H9 (cell line): ENCODE measurements around the gene BACE1-AS. TPM values are rescaled to one million over a fixed set of nuclear protein-coding genes. Genes with fewer than 3 reads are reported as not detected.

Source experiments
- DNase-seq: peaks from one replicate; pipeline ENCODE4 v3.0.0-alpha.2; 2017
- H2AFZ ChIP-seq: one replicate; pipeline ENCODE4 v1.6.1; 2013; ENCODE audit warnings: mild to moderate bottlenecking, low read length, control low read depth, moderate library complexity
- H2AK5ac ChIP-seq: 2 replicates; pipeline ENCODE4 v1.6.1; 2013; ENCODE audit warnings: low read length, control low read depth, mixed read lengths; ENCODE audit not compliant: insufficient read length
- H2BK120ac ChIP-seq: one replicate; pipeline ENCODE4 v1.6.1; 2013; ENCODE audit warnings: low read depth, mild to moderate bottlenecking, low read length, control low read depth, inconsistent platforms; ENCODE audit not compliant: poor library complexity, severe bottlenecking
- H2BK12ac ChIP-seq: 2 replicates; pipeline ENCODE4 v1.6.1; 2013; ENCODE audit warnings: low read length, control low read depth, mixed read lengths, low read depth; ENCODE audit not compliant: insufficient read length
- H2BK15ac ChIP-seq: 2 replicates; pipeline ENCODE4 v1.6.1; 2013; ENCODE audit warnings: low read depth, low read length, control low read depth
- H2BK20ac ChIP-seq: one replicate; pipeline ENCODE4 v1.6.1; 2013; ENCODE audit warnings: low read depth, mild to moderate bottlenecking, low read length, control low read depth, inconsistent platforms; ENCODE audit not compliant: poor library complexity, severe bottlenecking
- H2BK5ac ChIP-seq: 2 replicates; pipeline ENCODE4 v1.6.1; 2013; ENCODE audit warnings: low read length, control low read depth, mixed read lengths; ENCODE audit not compliant: insufficient read length
- H3K14ac ChIP-seq: 2 replicates; pipeline ENCODE4 v1.6.1; 2013; ENCODE audit warnings: low read length, control low read depth; ENCODE audit not compliant: insufficient read depth
- H3K18ac ChIP-seq: 2 replicates; pipeline ENCODE4 v1.6.1; 2013; ENCODE audit warnings: low read depth, mild to moderate bottlenecking, mixed read lengths, low read length, control low read depth; ENCODE audit not compliant: insufficient read length
- H3K23ac ChIP-seq: 2 replicates; pipeline ENCODE4 v1.6.1; 2013; ENCODE audit warnings: low read length, control low read depth, mixed read lengths, low read depth; ENCODE audit not compliant: insufficient read length
- H3K23me2 ChIP-seq: 2 replicates; pipeline ENCODE4 v1.6.1; 2013; ENCODE audit warnings: low read depth, mild to moderate bottlenecking, mixed read lengths, low read length, control low read depth; ENCODE audit not compliant: insufficient read length, poor library complexity, severe bottlenecking
- H3K27ac ChIP-seq: 2 replicates; pipeline ENCODE4 v1.5.1; 2013; ENCODE audit warnings: low read length, control low read depth, mixed read lengths, low read depth; ENCODE audit not compliant: insufficient read length
- H3K27me3 ChIP-seq: 2 replicates; pipeline ENCODE4 v1.6.1; 2013; ENCODE audit warnings: low read length, control low read depth, inconsistent platforms; ENCODE audit not compliant: insufficient read depth
- H3K4ac ChIP-seq: 2 replicates; pipeline ENCODE4 v1.6.1; 2013; ENCODE audit warnings: low read depth, mild to moderate bottlenecking, control low read depth, inconsistent platforms, low read length, moderate library complexity
- H3K4me1 ChIP-seq: 2 replicates; pipeline ENCODE4 v1.6.1; 2013; ENCODE audit warnings: low read length, control low read depth, inconsistent platforms; ENCODE audit not compliant: insufficient read depth
- H3K4me2 ChIP-seq: 2 replicates; pipeline ENCODE4 v1.6.1; 2013; ENCODE audit warnings: low read length, control low read depth, mixed read lengths; ENCODE audit not compliant: insufficient read length, insufficient read depth
- H3K56ac ChIP-seq: 2 replicates; pipeline ENCODE4 v1.6.1; 2013; ENCODE audit warnings: low read depth, mild to moderate bottlenecking, mixed read lengths, low read length, control low read depth; ENCODE audit not compliant: insufficient read length
- H3K79me1 ChIP-seq: 2 replicates; pipeline ENCODE4 v1.6.1; 2013; ENCODE audit warnings: low read depth, mild to moderate bottlenecking, moderate library complexity, low read length, control low read depth, inconsistent platforms; ENCODE audit not compliant: insufficient read depth, poor library complexity, severe bottlenecking
- H3K79me2 ChIP-seq: 2 replicates; pipeline ENCODE4 v1.6.1; 2013; ENCODE audit warnings: low read length, control low read depth, inconsistent platforms; ENCODE audit not compliant: insufficient read depth
- H3K9ac ChIP-seq: 2 replicates; pipeline ENCODE4 v1.6.1; 2013; ENCODE audit warnings: low read length, control low read depth, mixed read lengths; ENCODE audit not compliant: insufficient read length; ENCODE audit errors: extremely low read depth
- H3K9me3 ChIP-seq: one replicate; pipeline ENCODE4 v1.6.1; 2013; ENCODE audit warnings: low read depth, low read length, inconsistent platforms; ENCODE audit not compliant: control insufficient read depth
- H3T11ph ChIP-seq: one replicate; pipeline ENCODE4 v1.6.1; 2013; ENCODE audit warnings: mild to moderate bottlenecking, low read length, control low read depth, inconsistent platforms
- H4K20me1 ChIP-seq: one replicate; pipeline ENCODE4 v1.6.1; 2013; ENCODE audit not compliant: control insufficient read depth, insufficient read length, insufficient read depth
- H4K5ac ChIP-seq: 2 replicates; pipeline ENCODE4 v1.6.1; 2013; ENCODE audit warnings: low read depth, mild to moderate bottlenecking, mixed read lengths, low read length, control low read depth; ENCODE audit not compliant: insufficient read length
- H4K8ac ChIP-seq: replicated peaks from 2 replicates; pipeline ENCODE4 v1.6.1; 2013; ENCODE audit warnings: low read length, control low read depth, mixed read lengths, low read depth; ENCODE audit not compliant: insufficient read length
- H4K91ac ChIP-seq: 2 replicates; pipeline ENCODE4 v1.6.1; 2013; ENCODE audit warnings: low read depth, mild to moderate bottlenecking, moderate library complexity, mixed read lengths, low read length, control low read depth; ENCODE audit not compliant: insufficient read length
- H3K27ac Mint-ChIP-seq, 3 experiments: 2 replicates in 2 of 3; 3 replicates in 1 of 3; pipeline ENCODE4 v1.8.0; 2020 to 2021; ENCODE audit warnings: mixed read lengths in 3 of 3, mild to moderate bottlenecking in 1 of 3, moderate library complexity in 1 of 3
- H3K27me3 Mint-ChIP-seq: 2 replicates; pipeline ENCODE4 v1.8.0; 2021; ENCODE audit warnings: low read depth, mild to moderate bottlenecking, moderate library complexity, mixed read lengths
- H3K36me3 Mint-ChIP-seq, 3 experiments: 2 replicates in 2 of 3; 3 replicates in 1 of 3; pipeline ENCODE4 v1.8.0; 2020 to 2021; ENCODE audit warnings: low read depth in 3 of 3, mixed read lengths in 3 of 3; ENCODE audit not compliant: insufficient read depth in 1 of 3
- H3K4me1 Mint-ChIP-seq, 2 experiments: 2 replicates each; pipeline ENCODE4 v1.8.0; 2020; ENCODE audit warnings: mixed read lengths in 2 of 2
- H3K4me3 Mint-ChIP-seq, 2 experiments: 2 replicates in 1 of 2; 3 replicates in 1 of 2; pipeline ENCODE4 v1.8.0; 2020 to 2021; ENCODE audit warnings: mild to moderate bottlenecking in 2 of 2, mixed read lengths in 2 of 2, moderate library complexity in 1 of 2
- H3K9me3 Mint-ChIP-seq, 2 experiments: 2 replicates in 1 of 2; 3 replicates in 1 of 2; pipeline ENCODE4 v1.8.0; 2020; ENCODE audit warnings: mild to moderate bottlenecking in 2 of 2, mixed read lengths in 2 of 2, moderate library complexity in 1 of 2
- WGBS: extraction: QIAGEN DNeasy Blood & Tissue Kit; methylation state at CpG from one replicate; pipeline ENCODE4 v1.1.7; 2013; ENCODE audit warnings: missing lambda C conversion rate, low lambda C conversion rate, mixed read lengths; ENCODE audit not compliant: insufficient read length; ENCODE audit errors: extremely low coverage; 5-methylcytosine and 5-hydroxymethylcytosine counted together
- total RNA-seq: library from RNA; stranded (reverse); gene quantifications from 2 replicates; pipeline ENCODE4 v1.2.1, GENCODE V29; 2021
- TF ChIP-seq, protein P1 (sequence below): fragments of 200-600 bp; sonication (generic); conservative IDR thresholded peaks from 3 replicates; pipeline ENCODE4 v1.8.0; 2021; ENCODE audit warnings: antibody characterized with exemption, mild to moderate bottlenecking

The BACE1-AS gene
- total RNA-seq, 1 experiment from 2014 or later, result 9.9 TPM

DNA sequence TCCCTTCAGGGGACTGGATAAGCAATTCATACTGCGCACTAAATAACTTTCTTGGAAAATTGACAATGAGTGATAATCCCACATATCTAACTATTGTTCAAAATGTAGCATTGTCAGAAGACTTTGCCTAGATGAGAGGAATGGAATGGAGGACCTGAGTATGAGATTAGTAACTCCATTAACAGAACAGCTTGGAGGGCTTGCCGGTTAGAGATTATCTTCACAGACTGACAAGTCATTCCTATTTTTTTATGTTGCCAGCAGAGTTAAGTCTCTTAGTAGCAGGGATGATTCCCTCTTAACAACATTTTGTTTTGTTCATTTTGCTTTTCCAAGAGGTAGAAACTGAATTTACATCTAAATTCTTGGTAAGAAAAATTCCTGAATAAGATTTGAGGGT, 7.1 kb upstream of the BACE1-AS start:
- Histone ChIP-seq H2AFZ (no peak overlapping the region), H3K23me2 (no peaks in the 10 kb centered on the region), H3K14ac (no peak overlapping the region), H3K4ac (no peak overlapping the region), H3K4me1 (no peaks in the 10 kb centered on the region), H3T11ph (no peak overlapping the region), H3K23ac (no peak overlapping the region), H4K5ac (no peak overlapping the region), H2BK12ac (no peak overlapping the region), H3K27ac (no peak overlapping the region), H3K18ac (no peak overlapping the region), H3K4me2 (no peak overlapping the region), H3K79me2 (no peaks in the 10 kb centered on the region), H2BK5ac (no peak overlapping the region), H3K9ac (no peak overlapping the region), H2BK20ac (no peak overlapping the region), H3K27me3 (no peaks in the 10 kb centered on the region), H3K9me3 (no peaks in the 10 kb centered on the region), H4K8ac (no peak overlapping the region), H4K91ac (no peak overlapping the region), H3K56ac (no peak overlapping the region), H2BK15ac (no peak overlapping the region), H4K20me1 (no peaks in the 10 kb centered on the region), H3K79me1 (no peaks in the 10 kb centered on the region), H2AK5ac (no peak overlapping the region), H2BK120ac (no peak overlapping the region)
- H3K27me3 Mint-ChIP-seq, result no peaks in the 10 kb centered on the region
- H3K27ac Mint-ChIP-seq, result no peak overlapping the region
- TF ChIP-seq, protein P1, sequence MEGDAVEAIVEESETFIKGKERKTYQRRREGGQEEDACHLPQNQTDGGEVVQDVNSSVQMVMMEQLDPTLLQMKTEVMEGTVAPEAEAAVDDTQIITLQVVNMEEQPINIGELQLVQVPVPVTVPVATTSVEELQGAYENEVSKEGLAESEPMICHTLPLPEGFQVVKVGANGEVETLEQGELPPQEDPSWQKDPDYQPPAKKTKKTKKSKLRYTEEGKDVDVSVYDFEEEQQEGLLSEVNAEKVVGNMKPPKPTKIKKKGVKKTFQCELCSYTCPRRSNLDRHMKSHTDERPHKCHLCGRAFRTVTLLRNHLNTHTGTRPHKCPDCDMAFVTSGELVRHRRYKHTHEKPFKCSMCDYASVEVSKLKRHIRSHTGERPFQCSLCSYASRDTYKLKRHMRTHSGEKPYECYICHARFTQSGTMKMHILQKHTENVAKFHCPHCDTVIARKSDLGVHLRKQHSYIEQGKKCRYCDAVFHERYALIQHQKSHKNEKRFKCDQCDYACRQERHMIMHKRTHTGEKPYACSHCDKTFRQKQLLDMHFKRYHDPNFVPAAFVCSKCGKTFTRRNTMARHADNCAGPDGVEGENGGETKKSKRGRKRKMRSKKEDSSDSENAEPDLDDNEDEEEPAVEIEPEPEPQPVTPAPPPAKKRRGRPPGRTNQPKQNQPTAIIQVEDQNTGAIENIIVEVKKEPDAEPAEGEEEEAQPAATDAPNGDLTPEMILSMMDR, result no peak
- no peaks in the 10 kb centered on the region for H3K9me3 Mint-ChIP-seq
- no peak for DNase-seq
- H3K36me3 Mint-ChIP-seq, result peaks cover 26 to 75% (median 64%) of the 10 kb centered on the region in 3 experiments; a peak in 6 of 7 replicates
- WGBS, result no CpG with 5 or more reads among the region's 2 CpGs
- H3K4me1 Mint-ChIP-seq, result no peaks in the 10 kb centered on the region
- H3K4me3 Mint-ChIP-seq, result no peak overlapping the region
